Neural crest cell (in vitro differentiated cells): ENCODE measurements around the gene ASB2. TPM values are rescaled to one million over a fixed set of nuclear protein-coding genes. Genes with fewer than 3 reads are reported as not detected.

Source experiments
- DNase-seq: peaks from one replicate; pipeline ENCODE4 v3.0.0; 2021; ENCODE audit warnings: low read depth, mixed read lengths, low spot score
- H3K27ac Mint-ChIP-seq: one replicate; pipeline ENCODE4 v1.8.0; 2021; ENCODE audit warnings: mild to moderate bottlenecking, mixed read lengths; ENCODE audit not compliant: unreplicated experiment
- H3K27me3 Mint-ChIP-seq: 2 replicates; pipeline ENCODE4 v1.8.0; 2021; ENCODE audit warnings: low read depth, mild to moderate bottlenecking, mixed read lengths
- H3K36me3 Mint-ChIP-seq: 2 replicates; pipeline ENCODE4 v1.8.0; 2021; ENCODE audit warnings: low read depth, mild to moderate bottlenecking, mixed read lengths
- H3K4me1 Mint-ChIP-seq: 2 replicates; pipeline ENCODE4 v1.8.0; 2021; ENCODE audit warnings: mixed read lengths
- H3K4me3 Mint-ChIP-seq: one replicate; pipeline ENCODE4 v1.8.0; 2021; ENCODE audit warnings: mild to moderate bottlenecking, mixed read lengths
- H3K9me3 Mint-ChIP-seq: 2 replicates; pipeline ENCODE4 v1.8.0; 2021; ENCODE audit warnings: mixed read lengths
- CTCF ChIP-seq: fragments of 200-600 bp; sonication (generic); conservative IDR thresholded peaks from 2 replicates; pipeline ENCODE4 v1.5.0; 2021; ENCODE audit warnings: antibody characterized with exemption, mild to moderate bottlenecking
- total RNA-seq: library from RNA; stranded (reverse); gene quantifications from 2 replicates; pipeline ENCODE4 v1.2.1, GENCODE V29; 2021

ASB2 gene
- total RNA-seq, 1 donor from 2014 or later, result 3.5 TPM

- no peak overlapping the region for H3K4me3 Mint-ChIP-seq
- no peak overlapping the region for H3K27ac Mint-ChIP-seq
- no peaks in the 10 kb centered on the region for H3K27me3 Mint-ChIP-seq
- no peak for DNase-seq
- peak; percentile 23 for TF ChIP-seq CTCF
- no peaks in the 10 kb centered on the region for H3K9me3 Mint-ChIP-seq
- peaks cover 11% of the 10 kb centered on the region for H3K4me1 Mint-ChIP-seq
- no peaks in the 10 kb centered on the region for H3K36me3 Mint-ChIP-seq
These were observed 5.8 kb downstream of the ASB2 start for GRCh38 chr14:93970585-93970964.

GRCh38 chr14:93969082-93969828 is 7.1 kb downstream of the ASB2 start:
- H3K4me1 Mint-ChIP-seq, result peaks cover 3% of the 10 kb centered on the region
- TF ChIP-seq CTCF, result no peak

GRCh38 chr14:93967637-93968250 is 8.6 kb downstream of the ASB2 start:
- no peak overlapping the region for H3K27ac Mint-ChIP-seq
- H3K4me1 Mint-ChIP-seq, result peaks cover 10% of the 10 kb centered on the region
- no peaks in the 10 kb centered on the region for H3K36me3 Mint-ChIP-seq
- H3K4me3 Mint-ChIP-seq, result no peak overlapping the region
- TF ChIP-seq CTCF, result no peak
- DNase-seq, result no peak
- H3K27me3 Mint-ChIP-seq, result peaks cover 3% of the 10 kb centered on the region
- peaks cover 5% of the 10 kb centered on the region for H3K9me3 Mint-ChIP-seq

More at GRCh38 chr14:93969082-93969828, 7.1 kb downstream of the ASB2 start:
- H3K36me3 Mint-ChIP-seq, result no peaks in the 10 kb centered on the region
- H3K27ac Mint-ChIP-seq, result no peak overlapping the region
- H3K9me3 Mint-ChIP-seq, result peaks cover 5% of the 10 kb centered on the region
- peaks cover 3% of the 10 kb centered on the region for H3K27me3 Mint-ChIP-seq
- no peak for DNase-seq
- no peak overlapping the region for H3K4me3 Mint-ChIP-seq

- peaks cover 14% of the 10 kb centered on the region for H3K4me1 Mint-ChIP-seq
- H3K36me3 Mint-ChIP-seq, result no peaks in the 10 kb centered on the region
- H3K27me3 Mint-ChIP-seq, result peaks cover 3% of the 10 kb centered on the region
- no peak for TF ChIP-seq CTCF
- H3K4me3 Mint-ChIP-seq, result no peak overlapping the region
- peaks cover 5% of the 10 kb centered on the region for H3K9me3 Mint-ChIP-seq
- no peak for DNase-seq
- H3K27ac Mint-ChIP-seq, result no peak overlapping the region
These were observed 10.4 kb downstream of the ASB2 start for GRCh38 chr14:93965946-93966474.

- H3K4me3 Mint-ChIP-seq, result no peak overlapping the region
- peaks cover 15% of the 10 kb centered on the region for H3K4me1 Mint-ChIP-seq
- no peak overlapping the region for H3K27ac Mint-ChIP-seq
- TF ChIP-seq CTCF, result no peak
- H3K36me3 Mint-ChIP-seq, result no peaks in the 10 kb centered on the region
- DNase-seq, result no peak
- peaks cover 5% of the 10 kb centered on the region for H3K9me3 Mint-ChIP-seq
- peaks cover 3% of the 10 kb centered on the region for H3K27me3 Mint-ChIP-seq
These were observed 11.0 kb downstream of the ASB2 start for GRCh38 chr14:93965287-93965821.
